Measurements from ENCODE around the gene GARIN1A.

GARIN1A gene

GRCh38 chr7:128691227-128691626 lies 19.1 kb downstream of the GARIN1A start:
- DNase-seq (ENCODE audit: low read depth): no peak
- TF ChIP-seq CTCF (conservative IDR thresholded peaks at IDR 0.05; ENCODE audit: control insufficient read depth, insufficient read depth, low read depth, low read length): no peak
- H3K4me3 ChIP-seq (ENCODE audit: control insufficient read depth, low read depth, low read length): no peak overlapping the region

GRCh38 chr7:128692623-128693270 lies 20.7 kb downstream of the GARIN1A start:
- no peak overlapping the region for H3K4me3 ChIP-seq (ENCODE audit: control insufficient read depth, low read depth, low read length)
- no peak for TF ChIP-seq CTCF (conservative IDR thresholded peaks at IDR 0.05; ENCODE audit: control insufficient read depth, insufficient read depth, low read depth, low read length)
- no peak for DNase-seq (ENCODE audit: low read depth)

GRCh38 chr7:128693373-128694015 lies 21.4 kb downstream of the GARIN1A start:
- TF ChIP-seq CTCF (conservative IDR thresholded peaks at IDR 0.05; ENCODE audit: control insufficient read depth, insufficient read depth, low read depth, low read length): no peak
- no peak overlapping the region for H3K4me3 ChIP-seq (ENCODE audit: control insufficient read depth, low read depth, low read length)
- DNase-seq (ENCODE audit: low read depth): no peak

- TF ChIP-seq CTCF (conservative IDR thresholded peaks at IDR 0.05; ENCODE audit: control insufficient read depth, insufficient read depth, low read depth, low read length): no peak
- no peak overlapping the region for H3K4me3 ChIP-seq (ENCODE audit: control insufficient read depth, low read depth, low read length)
- DNase-seq (ENCODE audit: low read depth): no peak
These were observed 22.6 kb downstream of the GARIN1A start for GRCh38 chr7:128694738-128695137.

GRCh38 chr7:128697302-128697905 lies 25.3 kb downstream of the GARIN1A start:
- peak; percentile 85 for DNase-seq (ENCODE audit: low read depth)
- peak overlapping the region; percentile 53 for H3K4me3 ChIP-seq (ENCODE audit: control insufficient read depth, low read depth, low read length)
- TF ChIP-seq CTCF (conservative IDR thresholded peaks at IDR 0.05; ENCODE audit: control insufficient read depth, insufficient read depth, low read depth, low read length): peak; percentile 43

GRCh38 chr7:128699196-128699712 lies 27.2 kb downstream of the GARIN1A start:
- no peak overlapping the region for H3K4me3 ChIP-seq (ENCODE audit: control insufficient read depth, low read depth, low read length)
- DNase-seq (ENCODE audit: low read depth): no peak
- TF ChIP-seq CTCF (conservative IDR thresholded peaks at IDR 0.05; ENCODE audit: control insufficient read depth, insufficient read depth, low read depth, low read length): no peak
